ENCODE data around the gene B3GNT7. TPM values are rescaled to one million over a fixed set of nuclear protein-coding genes. Genes with fewer than 3 reads are reported as not detected.

The B3GNT7 gene
- total and polyA plus RNA-seq, 5 donors from 2014 or later: not detected

Other genes with a start within 250 kb of the B3GNT7 start
- 0.15 TPM for gene ARMC9, start 197.1 kb upstream of the B3GNT7 start, total RNA-seq
- under 1 TPM in 2 of 4 donors, not detected in 2; 0.11 to 0.92 TPM for gene ARMC9, start 197.1 kb upstream of the B3GNT7 start, polyA plus RNA-seq
- gene NCL, start 68.8 kb downstream of the B3GNT7 start, total RNA-seq: 435 TPM
- 100 to 1,000 TPM; 296 to 366 (median 316) TPM for gene NCL, start 68.8 kb downstream of the B3GNT7 start, polyA plus RNA-seq
- gene NMUR1, start 134.7 kb downstream of the B3GNT7 start, total RNA-seq: 0.35 TPM
- gene NMUR1, start 134.7 kb downstream of the B3GNT7 start, polyA plus RNA-seq: under 1 TPM; 0.25 to 0.90 (median 0.32) TPM
- gene TEX44, start 197.2 kb downstream of the B3GNT7 start, total RNA-seq: not detected
- not detected for gene TEX44, start 197.2 kb downstream of the B3GNT7 start, polyA plus RNA-seq